NCI-H526 (cell line): Measurements from ENCODE around the gene PITHD1.
"Not testable (repeated sequence)": the region's sequence is repeated elsewhere in the genome, so short reads cannot be mapped to it uniquely, and the experiment has no call there.

ENCODE experiments used
- DNase-seq, 2 experiments: peaks; one replicate each; lab custom pipeline; 2025; lab: John Stamatoyannopoulos, UW

PITHD1 gene

GRCh38 chr1:23825762-23826522 lies 47.7 kb downstream of the PITHD1 start:
- peak in 1 of 2 experiments; percentile 14 for DNase-seq

GRCh38 chr1:23826590-23826989 lies 48.4 kb downstream of the PITHD1 start:
- not testable (repeated sequence) for DNase-seq

- no peak for DNase-seq
Observed at GRCh38 chr1:23827717-23828116, 49.5 kb downstream of the PITHD1 start.

- not testable (repeated sequence) for DNase-seq
Observed at GRCh38 chr1:23834156-23834555, 55.9 kb downstream of the PITHD1 start.

GRCh38 chr1:23836037-23836436 lies 57.8 kb downstream of the PITHD1 start:
- no peak for DNase-seq
